ENCODE data around the gene ADH1A.
"Not testable (repeated sequence)": the region's sequence is repeated elsewhere in the genome, so short reads cannot be mapped to it uniquely, and the experiment has no call there.

GRCh38 chr4:99233397-99233796 is 57.4 kb downstream of the ADH1A start:
- TF ChIP-seq POLR2A, CTCF (IDR thresholded peaks at IDR 0.05): not testable (repeated sequence)
